C4-2B (cell line): ENCODE data around the gene SLCO3A1.

ENCODE experiments used
- H3K27ac ChIP-seq: fragments of 450-650 bp; 2 replicates; pipeline ENCODE4 v1.5.1; 2017
- CTCF ChIP-seq: fragments of 450-650 bp; conservative IDR thresholded peaks from 2 replicates; pipeline ENCODE4 v1.5.1; 2017; ENCODE audit warnings: mild to moderate bottlenecking
- ZFX ChIP-seq: fragments of 450-650 bp; IDR thresholded peaks from 2 replicates; pipeline ENCODE4 v1.6.1; 2017

Gene SLCO3A1

DNA sequence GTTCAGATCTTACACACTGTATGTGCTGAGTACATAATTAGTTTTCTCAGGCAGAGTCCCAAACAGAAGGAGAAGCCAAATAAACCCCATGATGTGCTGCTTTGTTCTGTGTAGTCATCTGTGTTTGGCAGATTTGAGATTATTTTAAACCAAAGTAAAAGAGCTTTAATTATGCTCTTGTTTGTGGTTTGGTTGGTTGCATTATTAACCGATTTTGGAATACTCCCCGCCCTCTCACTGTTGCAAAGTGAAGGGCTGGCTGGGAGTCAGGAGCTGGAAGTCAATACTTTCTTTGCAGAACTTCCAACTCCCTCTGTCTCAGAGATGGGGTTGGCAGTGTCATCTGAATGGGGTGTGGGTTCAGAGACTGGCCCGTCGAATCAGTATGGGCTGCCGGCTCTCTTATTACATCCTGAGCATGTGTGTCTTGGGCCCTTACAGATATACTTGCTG, 34.4 kb downstream of the SLCO3A1 start:
- H3K27ac ChIP-seq: no peak overlapping the region
- TF ChIP-seq ZFX (no peak), CTCF (no peak)

- no peak overlapping the region for H3K27ac ChIP-seq
- TF ChIP-seq ZFX (no peak), CTCF (no peak)
Measured at GRCh38 chr15:91889111-91889815, 35.8 kb downstream of the SLCO3A1 start.

DNA sequence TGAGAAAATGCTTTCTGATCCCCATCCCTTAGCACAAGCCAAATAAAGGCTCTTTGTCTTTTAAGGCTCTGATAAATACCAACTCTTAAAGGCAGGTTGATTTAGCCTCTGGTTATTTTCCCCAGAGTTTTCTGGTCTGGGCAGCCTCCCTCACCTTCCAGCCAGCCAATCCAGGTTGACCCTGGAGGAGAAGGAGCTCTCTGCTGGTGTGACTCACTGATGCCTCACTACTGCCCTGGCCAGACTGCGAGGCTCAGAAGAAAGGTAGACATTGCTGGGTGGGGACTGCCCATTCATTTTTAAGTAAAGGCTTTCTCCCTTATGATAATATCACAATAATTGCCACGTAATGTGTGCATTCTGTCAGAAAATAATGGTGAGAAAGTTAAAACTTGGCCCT, 37.1 kb downstream of the SLCO3A1 start:
- H3K27ac ChIP-seq: no peak overlapping the region
- TF ChIP-seq CTCF: no peak
- no peak for TF ChIP-seq ZFX

DNA sequence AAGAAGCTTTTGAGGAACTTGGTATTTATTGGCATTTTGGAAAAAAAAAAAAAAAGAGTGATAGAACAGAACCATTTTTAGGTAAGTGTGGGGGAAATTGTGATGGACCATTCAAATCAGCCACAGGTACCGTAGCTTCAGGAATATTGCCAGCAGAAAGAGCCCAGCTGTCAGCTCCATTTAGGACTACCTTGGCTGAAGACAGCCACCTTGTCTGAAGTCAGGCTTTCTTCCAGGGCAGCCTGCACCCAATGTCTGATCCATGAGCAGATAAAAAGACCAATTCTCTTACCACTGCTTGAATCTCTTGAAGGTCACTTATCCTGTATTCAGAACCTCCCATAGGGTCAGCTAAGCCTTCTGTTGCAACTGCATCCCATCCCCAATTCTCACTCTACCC, 37.6 kb downstream of the SLCO3A1 start:
- no peak overlapping the region for H3K27ac ChIP-seq
- TF ChIP-seq CTCF: no peak
- no peak for TF ChIP-seq ZFX

GRCh38 chr15:91891788-91892345, 38.4 kb downstream of the SLCO3A1 start:
- no peak overlapping the region for H3K27ac ChIP-seq
- TF ChIP-seq CTCF: no peak
- no peak for TF ChIP-seq ZFX

- TF ChIP-seq ZFX: no peak
- TF ChIP-seq CTCF: no peak
Measured at GRCh38 chr15:91892436-91892835, 38.9 kb downstream of the SLCO3A1 start.

GRCh38 chr15:91894606-91895005, 41.1 kb downstream of the SLCO3A1 start:
- TF ChIP-seq CTCF: no peak
- TF ChIP-seq ZFX: no peak
- no peak overlapping the region for H3K27ac ChIP-seq

More at GRCh38 chr15:91892436-91892835, 38.9 kb downstream of the SLCO3A1 start:
- H3K27ac ChIP-seq: no peak overlapping the region
